Lower leg skin (tissue), 4 donors: ENCODE results near the gene SORBS2. TPM values are rescaled to one million over a fixed set of nuclear protein-coding genes. Genes with fewer than 3 reads are reported as not detected.

Source experiments
- DNase-seq, 2 donors: peaks; one replicate each; pipeline ENCODE4 v3.0.0-alpha.2; 2019; ENCODE audit warnings: low spot score in 2 of 2
- H3K4me3 ChIP-seq: fragments of 200-600 bp; sonication (generic); 2 replicates; pipeline ENCODE4 v1.5.1; 2017; ENCODE audit warnings: mild to moderate bottlenecking, low read depth; ENCODE audit not compliant: poor library complexity, severe bottlenecking
- POLR2A ChIP-seq, 2 donors: fragments of 450-650 bp; IDR thresholded peaks; one replicate each; pipeline ENCODE4 v1.6.1; 2016 to 2017; ENCODE audit warnings: antibody characterized with exemption in 2 of 2, mild to moderate bottlenecking in 1 of 2, moderate library complexity in 1 of 2
- WGBS, 2 donors: methylation state at CpG; one replicate each; pipeline ENCODE4 v1.1.5; 2018; 5-methylcytosine and 5-hydroxymethylcytosine counted together
- intact Hi-C: fragments of 100-400 bp; cut with DNase I; formaldehyde crosslinking; loops from one replicate; pipeline ENCODE4 v1.15.0; 2023; ENCODE audit warnings: low total_unique reads
- total RNA-seq, 4 donors: library from RNA; depleted of rRNA; stranded (reverse); fragments of >200 nt; gene quantifications; one replicate each; pipeline ENCODE4 v1.1.0, GENCODE V29; 2016
- TF ChIP-seq, protein P1 (sequence below), 3 donors: fragments of 450-650 bp; IDR thresholded peaks; one replicate each; pipeline ENCODE4 v1.5.1; 2016; ENCODE audit warnings: antibody characterized with exemption in 3 of 3, mild to moderate bottlenecking in 3 of 3, moderate library complexity in 2 of 3

The SORBS2 gene
- total RNA-seq, 4 donors from 2014 or later: 10.5 to 34.7 (median 20.6) TPM

- TF ChIP-seq, protein P1, sequence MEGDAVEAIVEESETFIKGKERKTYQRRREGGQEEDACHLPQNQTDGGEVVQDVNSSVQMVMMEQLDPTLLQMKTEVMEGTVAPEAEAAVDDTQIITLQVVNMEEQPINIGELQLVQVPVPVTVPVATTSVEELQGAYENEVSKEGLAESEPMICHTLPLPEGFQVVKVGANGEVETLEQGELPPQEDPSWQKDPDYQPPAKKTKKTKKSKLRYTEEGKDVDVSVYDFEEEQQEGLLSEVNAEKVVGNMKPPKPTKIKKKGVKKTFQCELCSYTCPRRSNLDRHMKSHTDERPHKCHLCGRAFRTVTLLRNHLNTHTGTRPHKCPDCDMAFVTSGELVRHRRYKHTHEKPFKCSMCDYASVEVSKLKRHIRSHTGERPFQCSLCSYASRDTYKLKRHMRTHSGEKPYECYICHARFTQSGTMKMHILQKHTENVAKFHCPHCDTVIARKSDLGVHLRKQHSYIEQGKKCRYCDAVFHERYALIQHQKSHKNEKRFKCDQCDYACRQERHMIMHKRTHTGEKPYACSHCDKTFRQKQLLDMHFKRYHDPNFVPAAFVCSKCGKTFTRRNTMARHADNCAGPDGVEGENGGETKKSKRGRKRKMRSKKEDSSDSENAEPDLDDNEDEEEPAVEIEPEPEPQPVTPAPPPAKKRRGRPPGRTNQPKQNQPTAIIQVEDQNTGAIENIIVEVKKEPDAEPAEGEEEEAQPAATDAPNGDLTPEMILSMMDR (IDR thresholded peaks at IDR 0.05): no peak
- TF ChIP-seq POLR2A (IDR thresholded peaks at IDR 0.05): no peak
- 92 to 96% methylated on average over 9 of the region's 9 CpGs for WGBS, 2 donors
- DNase-seq: no peak
- intact Hi-C loops: no loop called here
- no peak overlapping the region for H3K4me3 ChIP-seq
Observed at GRCh38 chr4:185805262-185805802, 6.7 kb downstream of the SORBS2 start.

DNA sequence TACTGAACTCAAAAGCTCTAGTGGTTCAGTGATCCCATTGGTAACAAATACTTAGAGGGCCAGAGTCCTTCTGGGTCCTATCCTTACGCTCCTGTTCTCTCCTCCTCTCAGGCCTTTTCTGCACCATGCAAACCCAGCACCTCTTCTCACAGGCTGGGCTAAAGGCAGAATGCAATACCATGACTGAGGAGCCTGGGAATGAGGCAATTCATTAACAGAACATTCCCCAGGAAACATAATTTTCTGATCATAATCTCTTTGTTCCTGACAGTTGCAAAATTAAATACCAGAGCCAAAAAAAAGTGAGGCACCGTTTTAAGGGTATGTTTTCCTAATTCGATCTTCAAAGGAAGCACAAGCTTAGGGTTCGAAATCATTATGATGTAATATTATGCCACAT, 9.0 kb downstream of the SORBS2 start:
- TF ChIP-seq, protein P1 (IDR thresholded peaks at IDR 0.05): no peak
- TF ChIP-seq POLR2A (IDR thresholded peaks at IDR 0.05): no peak
- intact Hi-C loops: no loop called here
- no peak overlapping the region for H3K4me3 ChIP-seq
- 40 to 44% methylated on average over 4 of the region's 4 CpGs for WGBS, 2 donors
- no peak for DNase-seq

GRCh38 chr4:185801471-185801870, 10.5 kb downstream of the SORBS2 start:
- H3K4me3 ChIP-seq: no peak overlapping the region
- intact Hi-C loops: no loop called here
- WGBS, 2 donors: 55 to 58% methylated on average over 4 of the region's 4 CpGs
- DNase-seq: no peak
- TF ChIP-seq, protein P1 (IDR thresholded peaks at IDR 0.05): no peak
- no peak for TF ChIP-seq POLR2A (IDR thresholded peaks at IDR 0.05)

DNA sequence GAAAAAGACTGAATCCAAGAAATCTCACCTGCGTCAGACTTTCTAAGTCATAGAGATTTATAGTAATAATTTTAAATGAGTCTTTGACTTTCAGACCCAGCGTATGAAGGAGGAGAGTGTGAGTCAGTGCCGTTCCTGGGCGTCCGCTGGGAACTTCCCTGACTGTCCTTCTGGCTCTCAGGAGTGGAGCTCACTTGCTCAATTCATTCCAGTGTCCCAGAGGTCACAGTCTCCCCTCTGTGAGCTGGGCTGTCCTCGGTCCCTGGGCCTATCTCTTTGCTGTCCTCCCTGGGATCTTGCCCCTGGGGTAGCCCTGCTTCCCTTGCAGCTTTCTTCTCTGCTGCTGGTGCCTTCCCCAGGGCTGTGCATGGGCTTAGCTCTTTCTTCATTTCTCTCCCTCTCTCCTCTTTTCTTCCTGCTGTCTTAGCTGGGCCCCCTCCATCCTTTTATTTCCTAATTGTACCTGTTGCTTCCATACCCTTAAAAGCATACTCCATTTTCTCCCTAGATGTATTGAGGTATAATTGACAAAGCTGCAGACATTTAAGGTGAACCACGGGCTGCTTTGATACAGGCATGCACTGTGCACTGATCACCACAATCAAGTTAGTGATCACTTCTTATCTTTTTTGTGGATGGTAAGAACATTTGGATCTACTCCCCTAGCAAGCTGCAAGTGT, 11.6 kb downstream of the SORBS2 start:
- no peak for TF ChIP-seq POLR2A (IDR thresholded peaks at IDR 0.05)
- TF ChIP-seq, protein P1 (IDR thresholded peaks at IDR 0.05): no peak
- no peak for DNase-seq
- intact Hi-C loops: no loop called here
- H3K4me3 ChIP-seq: no peak overlapping the region
- WGBS, 2 donors: 93 to 95% methylated on average over 7 of the region's 7 CpGs

DNA sequence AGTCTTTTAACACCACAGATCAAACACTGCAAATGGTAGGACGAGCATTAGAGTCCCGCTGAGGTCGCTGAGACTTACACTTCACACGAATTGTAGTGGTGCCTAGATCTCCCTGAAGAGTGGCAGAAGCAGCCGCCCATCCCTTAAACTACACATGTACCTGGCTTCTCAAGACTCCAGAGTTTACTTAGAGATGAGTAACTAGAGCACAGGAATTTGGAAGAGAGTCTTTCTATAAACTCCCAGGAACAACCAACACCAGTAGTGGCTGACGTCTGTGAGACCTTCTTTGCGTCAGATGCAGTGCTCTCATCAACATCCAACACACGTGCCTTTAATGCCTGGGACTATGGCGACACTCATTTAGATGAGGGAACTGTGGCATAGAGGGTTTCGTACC, 12.6 kb downstream of the SORBS2 start:
- intact Hi-C loops: no loop called here
- no peak for DNase-seq
- TF ChIP-seq POLR2A (IDR thresholded peaks at IDR 0.05): no peak
- TF ChIP-seq, protein P1 (IDR thresholded peaks at IDR 0.05): no peak
- WGBS, 2 donors: 90 to 94% methylated on average over 10 of the region's 10 CpGs
- H3K4me3 ChIP-seq: no peak overlapping the region
